Mesendoderm (in vitro differentiated cells): ENCODE measurements around the gene ZNF521.

Experiments used
- DNase-seq: peaks from one replicate; pipeline ENCODE4 v3.0.0; 2013
- H2AK5ac ChIP-seq: 2 replicates; pipeline ENCODE4 v1.6.1; 2013; ENCODE audit warnings: low read length, inconsistent platforms
- H2BK120ac ChIP-seq: 2 replicates; pipeline ENCODE4 v1.6.1; 2013; ENCODE audit warnings: low read depth, mild to moderate bottlenecking, low read length, moderate library complexity, mixed read lengths
- H2BK15ac ChIP-seq: replicated peaks from 2 replicates; pipeline ENCODE4 v1.6.1; 2013; ENCODE audit warnings: low read depth, mild to moderate bottlenecking, moderate library complexity
- H2BK5ac ChIP-seq: 2 replicates; pipeline ENCODE4 v1.6.1; 2013; ENCODE audit warnings: low read length, inconsistent platforms
- H3K18ac ChIP-seq: 2 replicates; pipeline ENCODE4 v1.6.1; 2013; ENCODE audit warnings: mild to moderate bottlenecking, low read length, mixed read lengths
- H3K23ac ChIP-seq: one replicate; pipeline ENCODE4 v1.6.1; 2013; ENCODE audit warnings: low read length
- H3K27ac ChIP-seq: 2 replicates; pipeline ENCODE4 v1.5.1; 2013; ENCODE audit warnings: low read depth, mild to moderate bottlenecking, inconsistent platforms, low read length, moderate library complexity
- H3K27me3 ChIP-seq: 2 replicates; pipeline ENCODE4 v1.6.1; 2013; ENCODE audit warnings: low read length, control low read depth, mild to moderate bottlenecking, inconsistent platforms; ENCODE audit not compliant: insufficient read depth, poor library complexity
- H3K36me3 ChIP-seq: 2 replicates; pipeline ENCODE4 v1.6.1; 2013; ENCODE audit warnings: low read length, inconsistent platforms; ENCODE audit not compliant: control insufficient read depth, insufficient read depth
- H3K4ac ChIP-seq: one replicate; pipeline ENCODE4 v1.6.1; 2013; ENCODE audit warnings: low read depth, mild to moderate bottlenecking, low read length, moderate library complexity
- H3K4me1 ChIP-seq: 2 replicates; pipeline ENCODE4 v1.6.1; 2013; ENCODE audit warnings: low read depth, low read length, inconsistent platforms; ENCODE audit not compliant: control insufficient read depth
- H3K4me2 ChIP-seq: 2 replicates; pipeline ENCODE4 v1.6.1; 2013; ENCODE audit warnings: low read length
- H3K4me3 ChIP-seq: 2 replicates; pipeline ENCODE4 v1.5.1; 2013; ENCODE audit warnings: mild to moderate bottlenecking, low read length
- H3K56ac ChIP-seq: one replicate; pipeline ENCODE4 v1.6.1; 2013; ENCODE audit warnings: low read length
- H3K79me1 ChIP-seq: 2 replicates; pipeline ENCODE4 v1.6.1; 2013; ENCODE audit warnings: low read length, inconsistent platforms
- H3K79me2 ChIP-seq: 2 replicates; pipeline ENCODE4 v1.6.1; 2013; ENCODE audit warnings: mild to moderate bottlenecking, low read length; ENCODE audit not compliant: control insufficient read depth, insufficient read depth
- H3K9ac ChIP-seq: 2 replicates; pipeline ENCODE4 v1.6.1; 2013; ENCODE audit warnings: low read length, inconsistent platforms
- H4K5ac ChIP-seq: one replicate; pipeline ENCODE4 v1.6.1; 2013; ENCODE audit warnings: low read length
- H4K8ac ChIP-seq: one replicate; pipeline ENCODE4 v1.6.1; 2013; ENCODE audit warnings: low read depth, mild to moderate bottlenecking, control low read depth, low read length, moderate library complexity
- WGBS: extraction: QIAGEN DNeasy Blood & Tissue Kit; methylation state at CpG from one replicate; pipeline ENCODE4 v1.1.7; 2013; ENCODE audit warnings: low lambda C conversion rate, missing lambda C conversion rate; ENCODE audit not compliant: insufficient coverage; ENCODE audit errors: extremely low coverage; 5-methylcytosine and 5-hydroxymethylcytosine counted together

ZNF521 gene

GRCh38 chr18:25350489-25351251 is 1.3 kb downstream of the ZNF521 start:
- Histone ChIP-seq H3K36me3 (no peaks in the 10 kb centered on the region), H3K4ac (no peak overlapping the region), H3K27me3 (peaks cover 9% of the 10 kb centered on the region), H2BK5ac (no peak overlapping the region), H3K4me1 (no peaks in the 10 kb centered on the region), H3K56ac (peak overlapping the region; percentile 93), H2BK15ac (no peak overlapping the region), H3K27ac (peak overlapping the region; percentile 45), H4K8ac (no peak overlapping the region), H2BK120ac (no peak overlapping the region), H3K23ac (peak overlapping the region; percentile 83), H3K9ac (peak overlapping the region; percentile 88), H4K5ac (no peak overlapping the region), H3K18ac (peak overlapping the region; percentile 96), H3K79me1 (peaks cover 2% of the 10 kb centered on the region), H2AK5ac (no peak overlapping the region), H3K4me2 (peak overlapping the region; percentile 60), H3K79me2 (no peaks in the 10 kb centered on the region), H3K4me3 (peak overlapping the region; percentile 82)
- DNase-seq = peak; percentile 37
- WGBS = no CpG with 5 or more reads among the region's 76 CpGs

GRCh38 chr18:25349926-25350487 is 2.0 kb downstream of the ZNF521 start:
- DNase-seq = peak; percentile 29
- H3K79me2 ChIP-seq = peaks cover 1% of the 10 kb centered on the region

GRCh38 chr18:25349131-25349925 is 2.6 kb downstream of the ZNF521 start:
- H4K8ac ChIP-seq = no peak overlapping the region
- H3K23ac ChIP-seq = no peak overlapping the region
- H2AK5ac ChIP-seq = no peak overlapping the region
- H3K27ac ChIP-seq = no peak overlapping the region
- peaks cover 1% of the 10 kb centered on the region for H3K79me2 ChIP-seq
- H3K27me3 ChIP-seq = peaks cover 8% of the 10 kb centered on the region
- peak overlapping the region; percentile 88 for H3K9ac ChIP-seq
- H3K4me3 ChIP-seq = peak overlapping the region; percentile 82
- WGBS = no CpG with 5 or more reads among the region's 78 CpGs
- peak overlapping the region; percentile 96 for H3K18ac ChIP-seq
- no peaks in the 10 kb centered on the region for H3K36me3 ChIP-seq
- H3K4me2 ChIP-seq = peak overlapping the region; percentile 58
- no peak overlapping the region for H4K5ac ChIP-seq
- H3K79me1 ChIP-seq = peaks cover 2% of the 10 kb centered on the region
- H3K4ac ChIP-seq = peak overlapping the region; percentile 65
- peak overlapping the region; percentile 66 for H2BK120ac ChIP-seq
- H2BK15ac ChIP-seq = no peak overlapping the region
- peak overlapping the region; percentile 93 for H3K56ac ChIP-seq
- no peaks in the 10 kb centered on the region for H3K4me1 ChIP-seq
- H2BK5ac ChIP-seq = no peak overlapping the region
- peak; percentile 64 for DNase-seq

More at GRCh38 chr18:25349926-25350487, 2.0 kb downstream of the ZNF521 start:
- Histone ChIP-seq H3K18ac (peak overlapping the region; percentile 96), H3K56ac (peak overlapping the region; percentile 93), H3K79me1 (peaks cover 2% of the 10 kb centered on the region), H2BK15ac (no peak overlapping the region), H3K27me3 (peaks cover 9% of the 10 kb centered on the region), H4K8ac (no peak overlapping the region), H2BK5ac (no peak overlapping the region), H2AK5ac (no peak overlapping the region), H3K9ac (peak overlapping the region; percentile 88), H3K4me3 (peak overlapping the region; percentile 82), H4K5ac (no peak overlapping the region), H3K4ac (peak overlapping the region; percentile 65), H3K4me2 (peak overlapping the region; percentile 60), H3K23ac (no peak overlapping the region), H3K36me3 (no peaks in the 10 kb centered on the region), H2BK120ac (peak overlapping the region; percentile 66), H3K27ac (no peak overlapping the region), H3K4me1 (no peaks in the 10 kb centered on the region)
- WGBS = no CpG with 5 or more reads among the region's 64 CpGs

DNA sequence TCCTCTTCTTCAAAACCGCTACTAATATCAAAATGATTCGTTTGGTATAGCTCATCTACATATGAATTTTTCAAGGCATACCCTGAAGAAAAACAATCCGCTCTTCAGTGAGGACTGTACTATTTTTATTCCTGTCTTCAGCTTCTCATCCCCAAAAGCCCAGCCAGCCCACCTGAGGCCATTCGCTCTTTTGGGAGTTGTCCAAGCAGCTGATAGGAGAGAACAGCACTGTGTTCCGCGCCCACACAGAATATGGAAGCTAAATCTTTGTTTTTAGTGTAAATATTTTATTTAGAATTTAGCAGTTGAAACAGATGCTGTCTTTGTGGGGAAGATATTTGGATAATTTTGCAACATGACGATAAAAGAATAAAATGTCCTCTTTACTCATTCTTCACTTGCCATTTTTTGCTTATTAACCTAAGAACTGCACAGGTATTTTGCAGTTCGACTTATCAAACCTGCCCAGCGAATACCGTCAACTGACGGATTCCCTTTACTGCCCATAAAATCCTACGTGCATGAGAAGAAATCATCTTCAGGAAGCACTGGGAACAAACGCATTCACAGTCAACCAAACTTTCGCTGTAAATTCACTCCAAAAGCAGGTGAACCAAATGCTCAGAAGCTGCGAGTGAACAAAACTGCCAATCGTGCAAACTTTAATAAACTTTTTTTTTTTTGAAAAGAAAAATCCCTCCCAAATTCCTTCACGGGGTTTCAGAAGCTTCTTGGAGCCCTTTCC is 3.4 kb downstream of the ZNF521 start:
- H3K56ac ChIP-seq = peak overlapping the region; percentile 93
- no peak overlapping the region for H4K5ac ChIP-seq
- no peak overlapping the region for H2BK120ac ChIP-seq
- H3K79me1 ChIP-seq = peaks cover 2% of the 10 kb centered on the region
- no peaks in the 10 kb centered on the region for H3K36me3 ChIP-seq
- no CpG with 5 or more reads among the region's 17 CpGs for WGBS
- peaks cover 6% of the 10 kb centered on the region for H3K27me3 ChIP-seq
- H3K4me1 ChIP-seq = no peaks in the 10 kb centered on the region
- no peak overlapping the region for H3K4ac ChIP-seq
- H2BK15ac ChIP-seq = no peak overlapping the region
- no peak overlapping the region for H2BK5ac ChIP-seq
- peak overlapping the region; percentile 58 for H3K4me2 ChIP-seq
- peak overlapping the region; percentile 88 for H3K9ac ChIP-seq
- H3K23ac ChIP-seq = no peak overlapping the region
- H4K8ac ChIP-seq = no peak overlapping the region
- H3K4me3 ChIP-seq = peak overlapping the region; percentile 82
- H3K79me2 ChIP-seq = peaks cover 1% of the 10 kb centered on the region
- peak; percentile 2 for DNase-seq
- H2AK5ac ChIP-seq = no peak overlapping the region
- no peak overlapping the region for H3K27ac ChIP-seq
- H3K18ac ChIP-seq = peak overlapping the region; percentile 96

- no peak overlapping the region for H4K5ac ChIP-seq
- H3K4me2 ChIP-seq = no peak overlapping the region
- peaks cover 6% of the 10 kb centered on the region for H3K27me3 ChIP-seq
- no peak overlapping the region for H3K27ac ChIP-seq
- H4K8ac ChIP-seq = no peak overlapping the region
- H3K36me3 ChIP-seq = no peaks in the 10 kb centered on the region
- no peak overlapping the region for H3K56ac ChIP-seq
- H3K18ac ChIP-seq = no peak overlapping the region
- H3K4me3 ChIP-seq = no peak overlapping the region
- no peak for DNase-seq
- H3K79me1 ChIP-seq = peaks cover 2% of the 10 kb centered on the region
- H2AK5ac ChIP-seq = no peak overlapping the region
- H3K4me1 ChIP-seq = no peaks in the 10 kb centered on the region
- no peak overlapping the region for H3K9ac ChIP-seq
- no peak overlapping the region for H3K23ac ChIP-seq
- H2BK5ac ChIP-seq = no peak overlapping the region
- H2BK15ac ChIP-seq = no peak overlapping the region
- no CpG with 5 or more reads among the region's 1 CpG for WGBS
- no peak overlapping the region for H3K4ac ChIP-seq
- H2BK120ac ChIP-seq = no peak overlapping the region
- peaks cover 1% of the 10 kb centered on the region for H3K79me2 ChIP-seq
These were observed 5.4 kb downstream of the ZNF521 start for GRCh38 chr18:25346561-25346960.
